Measurements from ENCODE around the gene PLEKHG5. TPM values are rescaled to one million over a fixed set of nuclear protein-coding genes. Genes with fewer than 3 reads are reported as not detected.

PLEKHG5 gene
- total RNA-seq, 6 donors from 2014 or later, result 5.0 to 31.4 (median 12.6) TPM

DNA sequence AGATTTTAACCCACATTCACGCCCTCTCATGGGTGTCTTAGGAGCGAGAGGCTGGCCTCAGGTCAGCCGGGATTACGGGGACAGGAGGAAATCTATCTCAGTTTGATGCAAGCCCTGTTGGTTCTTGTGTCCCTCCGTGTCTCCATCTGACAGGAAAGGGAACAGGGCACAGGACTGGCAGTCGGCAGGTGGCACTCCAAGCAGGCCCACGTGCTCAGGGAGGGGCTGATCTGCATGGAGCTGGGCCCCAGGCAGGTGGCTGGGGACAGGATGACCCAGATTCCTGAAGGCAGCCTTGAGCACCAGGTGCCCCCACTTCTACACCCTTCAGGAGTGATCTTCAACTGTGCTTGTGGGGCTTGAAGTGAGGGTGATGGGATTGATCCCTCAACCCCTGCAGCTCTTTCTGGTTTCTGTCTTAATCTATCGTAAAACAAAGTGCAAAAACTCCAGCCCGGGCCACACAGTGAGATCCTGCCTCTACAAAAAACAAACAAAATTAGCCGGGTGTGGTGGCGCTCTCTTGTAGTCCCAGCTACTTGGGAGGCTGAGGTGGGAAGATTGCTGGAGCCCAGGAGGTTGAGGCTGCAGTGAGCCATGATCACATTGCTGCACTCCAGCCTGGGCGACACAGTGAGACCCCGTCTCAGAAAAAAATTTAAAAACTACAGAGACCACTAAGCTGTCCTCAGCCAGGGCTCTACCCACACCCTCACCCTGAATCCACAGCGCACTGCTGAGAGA lies 8.3 kb downstream of the PLEKHG5 start:
- WGBS, 2 donors, result 65 to 72% methylated on average over 11 to 12 of the region's 14 CpGs
- DNase-seq (peak; percentile 84 to 95), ATAC-seq (ENCODE audit: low FRiP score in 2 of 2) (peak; percentile 44 to 86)
- Histone ChIP-seq H3K9me3 (no peaks in the 10 kb centered on the region), H3K27me3 (peaks cover 0 to 20% (median 8%) of the 10 kb centered on the region in 4 donors), H3K27ac (peak overlapping the region; percentile 22 to 50 (median 34)), H3K4me3 (no peak overlapping the region), H3K4me1 (peaks cover 27 to 42% (median 30%) of the 10 kb centered on the region in 4 donors), H3K36me3 (no peaks in the 10 kb centered on the region)
- TF ChIP-seq POLR2A (IDR thresholded peaks at IDR 0.05) (peak in 1 of 4 donors; percentile 57), POLR2AphosphoS5 (IDR thresholded peaks at IDR 0.05) (peak; percentile 14 to 39), EP300 (IDR thresholded peaks at IDR 0.05) (no peak)
- TF ChIP-seq, protein P1, sequence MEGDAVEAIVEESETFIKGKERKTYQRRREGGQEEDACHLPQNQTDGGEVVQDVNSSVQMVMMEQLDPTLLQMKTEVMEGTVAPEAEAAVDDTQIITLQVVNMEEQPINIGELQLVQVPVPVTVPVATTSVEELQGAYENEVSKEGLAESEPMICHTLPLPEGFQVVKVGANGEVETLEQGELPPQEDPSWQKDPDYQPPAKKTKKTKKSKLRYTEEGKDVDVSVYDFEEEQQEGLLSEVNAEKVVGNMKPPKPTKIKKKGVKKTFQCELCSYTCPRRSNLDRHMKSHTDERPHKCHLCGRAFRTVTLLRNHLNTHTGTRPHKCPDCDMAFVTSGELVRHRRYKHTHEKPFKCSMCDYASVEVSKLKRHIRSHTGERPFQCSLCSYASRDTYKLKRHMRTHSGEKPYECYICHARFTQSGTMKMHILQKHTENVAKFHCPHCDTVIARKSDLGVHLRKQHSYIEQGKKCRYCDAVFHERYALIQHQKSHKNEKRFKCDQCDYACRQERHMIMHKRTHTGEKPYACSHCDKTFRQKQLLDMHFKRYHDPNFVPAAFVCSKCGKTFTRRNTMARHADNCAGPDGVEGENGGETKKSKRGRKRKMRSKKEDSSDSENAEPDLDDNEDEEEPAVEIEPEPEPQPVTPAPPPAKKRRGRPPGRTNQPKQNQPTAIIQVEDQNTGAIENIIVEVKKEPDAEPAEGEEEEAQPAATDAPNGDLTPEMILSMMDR (IDR thresholded peaks at IDR 0.05), result peak in 2 of 6 experiments; percentile 5 to 22

DNA sequence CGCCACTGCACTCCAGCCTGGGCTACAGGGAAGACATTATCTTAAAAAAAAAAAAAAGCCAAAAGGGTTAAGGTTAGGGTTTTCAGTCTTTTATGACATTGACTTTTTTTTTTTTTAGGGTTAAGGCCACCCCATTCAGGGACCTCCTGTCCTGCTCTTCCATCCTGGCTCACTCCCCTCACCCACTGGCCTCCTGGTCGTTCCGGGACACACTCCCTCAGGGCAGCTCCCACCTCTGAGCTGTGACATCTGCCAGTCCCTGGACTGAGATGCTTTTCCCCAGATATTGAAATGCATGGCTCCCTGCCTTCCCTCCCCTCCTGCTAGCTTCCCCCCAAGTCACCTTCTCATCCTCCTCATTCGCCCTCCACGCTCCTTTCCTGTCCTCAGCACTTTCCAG lies 9.6 kb downstream of the PLEKHG5 start:
- no peak overlapping the region for H3K4me3 ChIP-seq
- DNase-seq (no peak), ATAC-seq (ENCODE audit: low FRiP score in 2 of 2) (no peak)
- no peak for TF ChIP-seq POLR2AphosphoS5 (IDR thresholded peaks at IDR 0.05)
- no peak for TF ChIP-seq POLR2A (IDR thresholded peaks at IDR 0.05)
- TF ChIP-seq EP300 (IDR thresholded peaks at IDR 0.05), result no peak
- TF ChIP-seq, protein P1 (IDR thresholded peaks at IDR 0.05), result no peak
- peaks cover 23 to 41% (median 27%) of the 10 kb centered on the region in 4 donors for H3K4me1 ChIP-seq
- H3K36me3 ChIP-seq, result no peaks in the 10 kb centered on the region
- no peaks in the 10 kb centered on the region for H3K9me3 ChIP-seq
- peaks cover 0 to 20% (median 8%) of the 10 kb centered on the region in 4 donors for H3K27me3 ChIP-seq
- 90 to 92% methylated on average over 5 of the region's 5 CpGs for WGBS, 2 donors
- H3K27ac ChIP-seq, result no peak overlapping the region

GRCh38 chr1:6477039-6477820 lies 14.2 kb downstream of the PLEKHG5 start:
- peak in 1 of 2 donors; percentile 82 for DNase-seq
- no peak for TF ChIP-seq POLR2AphosphoS5 (IDR thresholded peaks at IDR 0.05)
- no peak for TF ChIP-seq POLR2A (IDR thresholded peaks at IDR 0.05)
- TF ChIP-seq EP300 (IDR thresholded peaks at IDR 0.05), result no peak
- TF ChIP-seq, protein P1 (IDR thresholded peaks at IDR 0.05), result no peak

DNA sequence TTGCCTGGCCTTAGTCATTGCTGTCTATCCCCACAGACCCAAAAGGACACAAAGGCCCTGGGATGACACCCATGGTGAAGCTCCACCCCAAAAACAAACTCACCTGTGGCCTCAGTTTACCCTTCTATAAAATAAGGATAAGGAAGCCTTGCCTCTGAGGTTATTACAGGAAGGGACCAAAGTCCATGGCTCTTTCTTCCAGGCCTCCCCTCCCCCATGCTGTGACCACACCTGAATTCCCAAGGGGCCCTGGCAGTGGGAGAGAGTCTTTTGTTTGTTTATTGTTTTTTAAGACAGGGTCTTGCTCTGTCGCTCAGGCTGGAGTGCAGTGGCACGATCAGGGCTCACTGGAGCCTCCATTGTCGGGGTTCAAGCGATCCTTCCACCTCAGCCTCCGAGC lies 15.0 kb downstream of the PLEKHG5 start:
- no peaks in the 10 kb centered on the region for H3K27me3 ChIP-seq
- H3K4me1 ChIP-seq, result peaks cover 0 to 4% (median 0%) of the 10 kb centered on the region in 4 donors
- H3K27ac ChIP-seq, result no peak overlapping the region
- H3K36me3 ChIP-seq, result peaks cover 0 to 10% (median 5%) of the 10 kb centered on the region in 4 donors
- no peak overlapping the region for H3K4me3 ChIP-seq
- 94 to 96% methylated on average over 5 of the region's 5 CpGs for WGBS, 2 donors
- TF ChIP-seq POLR2AphosphoS5 (IDR thresholded peaks at IDR 0.05), result no peak
- no peak for TF ChIP-seq EP300 (IDR thresholded peaks at IDR 0.05)
- TF ChIP-seq, protein P1 (IDR thresholded peaks at IDR 0.05), result no peak
- no peak for TF ChIP-seq POLR2A (IDR thresholded peaks at IDR 0.05)
- ATAC-seq (ENCODE audit: low FRiP score in 2 of 2) (no peak), DNase-seq (no peak)
- no peaks in the 10 kb centered on the region for H3K9me3 ChIP-seq

More at GRCh38 chr1:6477039-6477820, 14.2 kb downstream of the PLEKHG5 start:
- H3K4me1 ChIP-seq, result peaks cover 0 to 4% (median 0%) of the 10 kb centered on the region in 4 donors
- H3K4me3 ChIP-seq, result no peak overlapping the region
- H3K27ac ChIP-seq, result no peak overlapping the region
- H3K9me3 ChIP-seq, result no peaks in the 10 kb centered on the region
- no peak for ATAC-seq (ENCODE audit: low FRiP score in 2 of 2)
- no peaks in the 10 kb centered on the region for H3K27me3 ChIP-seq
- H3K36me3 ChIP-seq, result peaks cover 0 to 10% (median 4%) of the 10 kb centered on the region in 4 donors
- WGBS, 2 donors, result 81 to 87% methylated on average over 20 to 24 of the region's 24 CpGs
